Testis (tissue), 2 donors: ENCODE results near the gene MACROD2.

Experiments used
- POLR2A ChIP-seq: fragments of 450-650 bp; IDR thresholded peaks from one replicate; pipeline ENCODE4 v1.6.1; 2017; ENCODE audit warnings: antibody characterized with exemption, mild to moderate bottlenecking, moderate library complexity
- TF ChIP-seq, protein P1 (sequence below), 3 experiments: fragments of 450-650 bp in 2 of 3; fragments of 200-600 bp in 1 of 3; sonication (generic) in 1 of 3; IDR thresholded peaks; one replicate each; pipeline ENCODE4 v1.5.1; 2016 to 2019; ENCODE audit warnings: antibody characterized with exemption in 3 of 3, mild to moderate bottlenecking in 2 of 3, moderate library complexity in 1 of 3

DNA sequence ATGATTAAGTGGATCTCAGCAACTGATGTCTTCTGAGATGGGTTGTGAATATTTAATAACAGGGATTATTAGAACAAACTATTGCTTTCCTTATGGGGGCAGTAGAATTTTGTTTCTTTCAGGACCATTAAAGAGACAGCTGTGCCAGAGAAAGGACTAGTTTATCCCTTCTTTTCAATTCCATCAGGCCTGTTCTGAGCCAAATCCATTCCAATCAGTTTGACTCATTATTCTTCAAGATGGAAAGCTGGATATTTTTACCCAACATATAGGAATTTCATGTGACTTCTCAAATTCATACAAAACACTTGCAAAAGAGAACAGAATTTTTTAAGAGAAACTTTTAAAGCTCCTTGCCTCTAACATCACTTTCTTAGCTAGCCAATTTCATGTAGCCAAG is 1064.1 kb downstream of the MACROD2 start:
- TF ChIP-seq, protein P1, sequence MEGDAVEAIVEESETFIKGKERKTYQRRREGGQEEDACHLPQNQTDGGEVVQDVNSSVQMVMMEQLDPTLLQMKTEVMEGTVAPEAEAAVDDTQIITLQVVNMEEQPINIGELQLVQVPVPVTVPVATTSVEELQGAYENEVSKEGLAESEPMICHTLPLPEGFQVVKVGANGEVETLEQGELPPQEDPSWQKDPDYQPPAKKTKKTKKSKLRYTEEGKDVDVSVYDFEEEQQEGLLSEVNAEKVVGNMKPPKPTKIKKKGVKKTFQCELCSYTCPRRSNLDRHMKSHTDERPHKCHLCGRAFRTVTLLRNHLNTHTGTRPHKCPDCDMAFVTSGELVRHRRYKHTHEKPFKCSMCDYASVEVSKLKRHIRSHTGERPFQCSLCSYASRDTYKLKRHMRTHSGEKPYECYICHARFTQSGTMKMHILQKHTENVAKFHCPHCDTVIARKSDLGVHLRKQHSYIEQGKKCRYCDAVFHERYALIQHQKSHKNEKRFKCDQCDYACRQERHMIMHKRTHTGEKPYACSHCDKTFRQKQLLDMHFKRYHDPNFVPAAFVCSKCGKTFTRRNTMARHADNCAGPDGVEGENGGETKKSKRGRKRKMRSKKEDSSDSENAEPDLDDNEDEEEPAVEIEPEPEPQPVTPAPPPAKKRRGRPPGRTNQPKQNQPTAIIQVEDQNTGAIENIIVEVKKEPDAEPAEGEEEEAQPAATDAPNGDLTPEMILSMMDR (IDR thresholded peaks at IDR 0.05): no peak
- TF ChIP-seq POLR2A: no peak
